Thymus (tissue), 11 donors: ENCODE data around the gene C6orf118. TPM values are rescaled to one million over a fixed set of nuclear protein-coding genes. Genes with fewer than 3 reads are reported as not detected.

ENCODE experiments used
- DNase-seq, 9 donors: peaks; one replicate each; pipeline ENCODE4 v3.0.0-alpha.2; 2013; ENCODE audit warnings: low spot score in 9 of 9, low read depth in 6 of 9, missing footprints in 1 of 9
- H3K27ac ChIP-seq, 2 donors: one replicate each; pipeline ENCODE4 v1.5.1; 2013; ENCODE audit warnings: control low read depth in 1 of 2, low read depth in 1 of 2, low read length in 1 of 2, mild to moderate bottlenecking in 1 of 2, moderate library complexity in 1 of 2
- H3K27me3 ChIP-seq, 2 donors: one replicate each; pipeline ENCODE4 v1.5.1; 2013; ENCODE audit warnings: low read length in 1 of 2; ENCODE audit not compliant: control insufficient read depth in 2 of 2, insufficient read depth in 1 of 2
- H3K36me3 ChIP-seq, 2 donors: one replicate each; pipeline ENCODE4 v1.5.1; 2013; ENCODE audit warnings: low read length in 1 of 2, mild to moderate bottlenecking in 1 of 2, moderate library complexity in 1 of 2; ENCODE audit not compliant: control insufficient read depth in 2 of 2, insufficient read depth in 2 of 2
- H3K4me1 ChIP-seq, 2 donors: one replicate each; pipeline ENCODE4 v1.5.1; 2013; ENCODE audit warnings: low read length in 2 of 2; ENCODE audit not compliant: control insufficient read depth in 2 of 2, insufficient read depth in 2 of 2
- H3K4me3 ChIP-seq, 2 donors: one replicate each; pipeline ENCODE4 v1.5.1; 2013; ENCODE audit warnings: low read length in 2 of 2, control low read depth in 1 of 2, mild to moderate bottlenecking in 1 of 2
- H3K9me3 ChIP-seq, 2 donors: one replicate each; pipeline ENCODE4 v1.5.1; 2013; ENCODE audit warnings: low read length in 1 of 2, mild to moderate bottlenecking in 1 of 2; ENCODE audit not compliant: control insufficient read depth in 2 of 2, insufficient read depth in 1 of 2
- WGBS: extraction: QIAGEN DNeasy Blood & Tissue Kit; methylation state at CpG from one replicate; pipeline ENCODE4 v1.1.7; 2013; 5-methylcytosine and 5-hydroxymethylcytosine counted together
- polyA plus RNA-seq: library from polyadenylated mRNA; stranded (reverse); fragments of 200-250 nt; gene quantifications from one replicate; pipeline ENCODE4 v1.2.3, GENCODE V29; 2013
- total RNA-seq: library from RNA; stranded (reverse); fragments of 120-200 nt; gene quantifications from one replicate; pipeline ENCODE4 v1.2.4, GENCODE V29; 2013
- donor health status: healthy.

Gene C6orf118
- total and polyA plus RNA-seq, 2 donors = 0.24 to 0.46 TPM

DNA sequence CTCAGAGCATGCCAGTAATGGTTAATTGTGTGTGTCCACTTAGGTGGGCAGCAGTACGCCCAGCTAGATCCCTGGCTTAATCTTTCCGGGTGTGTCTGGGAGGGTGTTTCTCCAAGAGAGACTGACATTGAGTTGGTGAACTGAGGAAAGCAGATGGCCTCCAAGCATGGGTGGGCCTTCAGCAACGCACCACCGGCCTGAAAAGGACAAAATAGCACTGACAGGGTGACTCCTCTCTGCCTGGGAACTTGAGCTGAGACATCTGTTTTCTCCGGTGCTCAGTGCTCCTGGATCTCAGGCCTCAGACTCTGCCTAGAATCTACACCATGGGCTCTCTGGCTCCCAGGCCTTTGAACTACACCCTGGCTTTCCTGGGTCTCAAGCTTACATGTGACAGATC, 43.2 kb downstream of the C6orf118 start:
- Histone ChIP-seq H3K4me3 (no peak overlapping the region), H3K9me3 (no peaks in the 10 kb centered on the region), H3K27me3 (no peaks in the 10 kb centered on the region), H3K36me3 (no peaks in the 10 kb centered on the region), H3K27ac (no peak overlapping the region), H3K4me1 (no peaks in the 10 kb centered on the region)
- no peak for DNase-seq
- 91% methylated on average over 5 of the region's 5 CpGs for WGBS

DNA sequence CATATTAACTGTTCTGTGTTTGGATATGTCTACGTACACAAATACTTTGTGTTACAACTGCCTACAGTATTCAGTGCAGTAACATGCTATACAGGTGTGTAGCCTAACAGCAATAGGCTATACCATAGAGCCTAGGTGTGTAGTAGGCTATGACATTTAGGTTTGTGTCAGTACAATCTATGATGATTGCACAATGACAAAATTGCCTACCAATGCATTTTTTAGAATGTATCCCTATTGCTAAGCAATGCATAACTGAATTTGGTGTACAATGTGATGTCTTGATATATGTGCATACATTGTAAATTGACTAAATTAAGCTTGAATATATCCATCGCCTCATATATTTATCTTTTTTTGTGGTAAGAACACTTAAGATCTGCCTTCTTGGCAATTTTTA, 48.9 kb downstream of the C6orf118 start:
- H3K27ac ChIP-seq = no peak overlapping the region
- H3K9me3 ChIP-seq = peaks cover 0 to 9% of the 10 kb centered on the region in 2 donors
- DNase-seq = no peak
- H3K4me1 ChIP-seq = no peaks in the 10 kb centered on the region
- H3K36me3 ChIP-seq = no peaks in the 10 kb centered on the region
- H3K4me3 ChIP-seq = no peak overlapping the region
- WGBS = 95% methylated on average over 2 of the region's 2 CpGs
- no peaks in the 10 kb centered on the region for H3K27me3 ChIP-seq

DNA sequence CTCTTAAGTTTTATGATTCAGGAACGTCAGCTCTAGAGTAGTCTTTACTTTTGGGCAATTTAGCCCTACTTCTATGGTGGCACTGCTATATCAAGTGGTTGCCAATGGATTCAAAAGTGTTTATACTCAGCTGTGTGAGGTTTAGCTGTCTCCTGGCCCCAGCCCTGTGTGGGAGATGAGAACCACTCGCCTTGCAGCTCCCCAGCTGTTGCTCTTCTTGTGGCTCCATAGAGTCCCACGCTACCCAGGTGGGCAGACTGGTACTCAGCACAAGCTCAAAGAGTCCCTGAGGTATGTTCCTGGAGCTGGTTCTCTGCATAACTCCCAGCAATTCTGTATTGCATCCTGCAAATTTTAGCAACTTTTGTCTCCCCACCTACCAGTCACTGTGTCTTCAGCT, 59.6 kb downstream of the C6orf118 start:
- Histone ChIP-seq H3K27me3 (no peaks in the 10 kb centered on the region), H3K36me3 (no peaks in the 10 kb centered on the region), H3K27ac (no peak overlapping the region), H3K9me3 (no peaks in the 10 kb centered on the region), H3K4me3 (no peak overlapping the region), H3K4me1 (no peaks in the 10 kb centered on the region)
- 87% methylated on average over 3 of the region's 3 CpGs for WGBS
- DNase-seq = no peak

DNA sequence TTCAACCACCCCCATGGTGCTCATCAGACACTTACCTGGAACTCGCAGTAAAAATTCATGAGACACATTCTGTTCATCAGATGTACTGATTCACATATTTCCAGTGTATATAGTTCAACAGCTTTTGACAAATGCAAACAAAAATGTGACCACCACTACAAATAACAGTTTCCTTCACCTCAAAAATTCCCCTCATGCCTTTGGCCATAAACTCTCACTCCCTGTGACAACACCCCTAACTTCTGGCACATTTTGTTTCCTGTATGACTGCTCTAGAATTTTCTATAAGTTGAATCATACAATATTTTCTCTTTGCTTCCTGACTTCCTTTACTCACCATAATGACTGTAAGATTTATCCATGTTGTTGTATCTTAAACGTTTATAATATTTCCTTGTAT, 63.7 kb downstream of the C6orf118 start:
- no peak for DNase-seq
- 60% methylated on average over 2 of the region's 2 CpGs for WGBS

DNA sequence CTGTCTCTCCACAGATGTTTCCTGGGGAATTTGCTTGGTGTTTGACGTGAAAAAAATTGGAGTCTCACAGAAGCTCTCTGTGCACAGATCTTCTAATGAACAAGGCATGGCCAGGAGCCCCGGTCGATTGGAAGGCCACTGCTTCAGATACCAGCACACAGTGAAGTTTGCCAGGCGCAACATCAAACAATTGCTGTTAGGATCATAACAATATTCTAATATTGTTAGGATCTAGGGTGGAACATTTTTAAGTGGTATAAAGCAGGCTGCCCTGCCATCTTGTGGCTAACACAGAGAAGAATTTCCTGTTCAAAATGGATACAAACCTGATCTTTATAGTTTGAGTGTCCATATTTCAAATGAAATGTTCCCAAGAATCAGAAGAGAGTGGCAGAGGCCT, 64.1 kb downstream of the C6orf118 start:
- WGBS = 86% methylated on average over 4 of the region's 4 CpGs
- peak in 1 of 9 donors; percentile 6 for DNase-seq
- H3K36me3 ChIP-seq = no peaks in the 10 kb centered on the region
- H3K4me3 ChIP-seq = no peak overlapping the region
- no peaks in the 10 kb centered on the region for H3K27me3 ChIP-seq
- no peak overlapping the region for H3K27ac ChIP-seq
- H3K9me3 ChIP-seq = no peaks in the 10 kb centered on the region
- H3K4me1 ChIP-seq = no peaks in the 10 kb centered on the region

More for the DNA sequence above, 63.7 kb downstream of the C6orf118 start:
- Histone ChIP-seq H3K36me3 (no peaks in the 10 kb centered on the region), H3K9me3 (no peaks in the 10 kb centered on the region), H3K27ac (no peak overlapping the region), H3K4me3 (no peak overlapping the region), H3K4me1 (no peaks in the 10 kb centered on the region), H3K27me3 (no peaks in the 10 kb centered on the region)

DNA sequence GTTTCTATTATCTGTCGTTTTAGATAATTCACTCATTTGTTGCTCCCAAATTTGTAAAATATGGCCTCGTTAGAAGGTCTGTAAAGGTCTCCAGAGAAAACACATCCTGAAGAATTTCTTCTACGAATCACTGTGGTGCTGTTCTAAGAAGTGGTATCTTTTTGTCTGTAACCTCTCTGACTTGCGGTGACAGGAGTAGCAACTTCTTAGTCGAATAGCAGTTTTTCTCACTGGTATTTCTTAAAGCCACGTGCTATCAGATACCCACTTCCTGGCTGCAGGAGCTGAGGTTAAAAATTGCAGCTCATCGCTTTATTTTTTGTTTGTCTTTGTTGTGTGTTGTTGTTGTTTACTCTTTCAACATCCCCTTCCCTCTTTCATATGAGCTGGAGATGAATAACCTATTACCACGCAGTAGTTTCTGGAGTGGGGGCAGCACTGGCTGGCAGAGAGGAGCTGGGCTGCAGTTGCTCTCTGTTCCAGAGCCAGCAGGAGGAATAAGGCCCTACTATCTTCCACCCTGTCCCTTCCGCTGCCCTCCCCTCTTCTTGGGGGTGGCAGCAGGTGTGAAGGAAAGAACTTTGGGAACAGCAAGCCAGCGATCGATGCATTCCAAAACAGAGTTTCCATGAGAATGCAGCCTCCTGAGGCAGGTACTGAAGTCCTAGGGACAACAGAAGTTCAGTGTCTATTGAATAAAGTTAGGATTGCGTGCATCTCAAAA, 64.7 kb downstream of the C6orf118 start:
- peak in 1 of 9 donors; percentile 24 for DNase-seq
- Histone ChIP-seq H3K27ac (no peak overlapping the region), H3K27me3 (no peaks in the 10 kb centered on the region), H3K4me1 (no peaks in the 10 kb centered on the region), H3K9me3 (no peaks in the 10 kb centered on the region), H3K36me3 (no peaks in the 10 kb centered on the region), H3K4me3 (no peak overlapping the region)
- WGBS = 77% methylated on average over 12 of the region's 12 CpGs

DNA sequence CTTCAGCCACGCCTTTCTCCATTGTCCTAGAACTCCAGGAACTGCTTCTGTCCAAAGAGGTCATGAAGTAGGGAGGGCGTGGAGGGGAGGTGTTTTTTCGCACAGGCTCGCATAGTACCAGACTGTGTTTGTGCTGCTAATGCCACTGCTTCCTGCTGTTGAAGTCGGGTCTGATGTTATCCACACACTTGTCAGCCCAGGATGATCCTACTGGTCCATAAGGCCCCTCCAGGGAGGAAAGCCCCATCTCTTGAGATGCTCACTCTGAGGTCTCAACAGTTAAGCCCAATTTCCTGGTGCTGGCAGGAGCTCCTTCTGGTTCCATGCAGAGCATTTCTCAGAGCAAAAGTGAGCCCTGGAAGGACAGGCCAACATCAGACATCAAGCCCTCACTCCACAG, 65.6 kb downstream of the C6orf118 start:
- 91% methylated on average over 5 of the region's 5 CpGs for WGBS
- no peaks in the 10 kb centered on the region for H3K4me1 ChIP-seq
- no peaks in the 10 kb centered on the region for H3K9me3 ChIP-seq
- H3K4me3 ChIP-seq = no peak overlapping the region
- DNase-seq = no peak
- no peak overlapping the region for H3K27ac ChIP-seq
- H3K27me3 ChIP-seq = no peaks in the 10 kb centered on the region
- H3K36me3 ChIP-seq = no peaks in the 10 kb centered on the region

DNA sequence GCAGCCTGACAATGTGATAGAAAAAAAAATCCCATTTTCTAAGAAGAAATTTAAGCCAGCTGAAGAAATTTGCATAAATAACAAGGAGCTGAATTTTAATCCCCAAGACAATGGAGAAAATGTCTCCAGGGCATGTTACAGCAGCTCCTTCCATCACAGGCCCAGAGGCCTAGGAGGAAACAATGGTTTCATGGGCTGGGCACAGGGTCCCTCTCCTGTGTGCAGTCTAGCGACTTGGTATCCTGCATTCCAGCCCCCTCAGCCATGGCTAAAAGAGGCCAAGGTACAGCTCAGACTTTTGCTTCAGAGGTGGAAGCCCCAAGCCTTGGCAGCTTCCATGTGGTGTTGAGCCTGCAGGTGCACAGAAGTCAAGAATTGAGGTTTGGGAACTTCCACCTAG, 73.1 kb downstream of the C6orf118 start:
- DNase-seq = no peak
- WGBS = 85% methylated on average over 1 of the region's 1 CpG
- H3K27ac ChIP-seq = no peak overlapping the region
- no peak overlapping the region for H3K4me3 ChIP-seq
- peaks cover 0 to 9% of the 10 kb centered on the region in 2 donors for H3K9me3 ChIP-seq
- H3K36me3 ChIP-seq = no peaks in the 10 kb centered on the region
- no peaks in the 10 kb centered on the region for H3K4me1 ChIP-seq
- no peaks in the 10 kb centered on the region for H3K27me3 ChIP-seq

DNA sequence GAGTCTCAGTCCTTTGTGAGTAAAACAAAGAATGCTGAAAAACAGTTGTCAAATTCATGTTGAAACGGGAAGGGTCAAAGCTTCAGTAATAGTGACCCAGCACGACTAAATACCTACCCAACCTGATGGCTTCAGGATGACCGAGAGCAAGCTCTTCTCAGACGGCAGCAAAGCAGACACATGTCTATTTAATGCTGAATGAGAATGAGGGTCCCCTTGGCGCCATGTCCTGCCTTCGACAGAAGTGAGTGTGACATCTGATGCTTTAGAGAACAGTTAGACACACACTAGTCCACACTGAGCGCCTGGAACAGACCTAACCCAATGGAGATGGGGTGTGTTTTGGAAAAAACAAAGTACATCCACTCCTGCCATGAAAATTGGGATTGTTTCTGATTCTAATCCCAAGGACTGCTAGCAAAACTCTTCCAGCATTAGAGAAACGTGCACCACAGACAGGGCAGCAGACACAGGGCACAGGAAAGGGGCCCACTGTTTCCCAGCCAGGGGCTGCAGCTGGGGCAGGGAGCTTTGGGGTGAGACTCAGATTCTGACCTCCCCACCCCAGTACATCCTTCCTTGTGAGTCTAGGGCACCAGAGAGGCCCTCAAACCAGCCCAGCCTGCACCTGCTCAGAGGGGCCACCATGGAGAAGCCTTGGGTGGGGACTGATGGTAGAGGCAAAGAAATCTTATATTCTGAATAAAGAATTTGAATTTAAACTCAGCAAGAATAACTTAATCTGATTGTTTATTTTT, 76.5 kb downstream of the C6orf118 start:
- WGBS = 79% methylated on average over 8 of the region's 8 CpGs
- no peaks in the 10 kb centered on the region for H3K27me3 ChIP-seq
- no peak overlapping the region for H3K27ac ChIP-seq
- peaks cover 0 to 9% of the 10 kb centered on the region in 2 donors for H3K9me3 ChIP-seq
- H3K4me3 ChIP-seq = no peak overlapping the region
- H3K36me3 ChIP-seq = no peaks in the 10 kb centered on the region
- DNase-seq = no peak
- no peaks in the 10 kb centered on the region for H3K4me1 ChIP-seq
